22Rv1 (cell line): ENCODE results near the gene CSTF2T.

Experiments used
- ZFX ChIP-seq: fragments of 450-650 bp; IDR thresholded peaks from 2 replicates; pipeline ENCODE4 v1.6.1; 2017; ENCODE audit warnings: antibody characterized with exemption, borderline replicate concordance
- TF ChIP-seq, protein P1 (sequence below): fragments of 450-650 bp; IDR thresholded peaks from 2 replicates; pipeline ENCODE4 v1.5.1; 2017; ENCODE audit warnings: mild to moderate bottlenecking

DNA sequence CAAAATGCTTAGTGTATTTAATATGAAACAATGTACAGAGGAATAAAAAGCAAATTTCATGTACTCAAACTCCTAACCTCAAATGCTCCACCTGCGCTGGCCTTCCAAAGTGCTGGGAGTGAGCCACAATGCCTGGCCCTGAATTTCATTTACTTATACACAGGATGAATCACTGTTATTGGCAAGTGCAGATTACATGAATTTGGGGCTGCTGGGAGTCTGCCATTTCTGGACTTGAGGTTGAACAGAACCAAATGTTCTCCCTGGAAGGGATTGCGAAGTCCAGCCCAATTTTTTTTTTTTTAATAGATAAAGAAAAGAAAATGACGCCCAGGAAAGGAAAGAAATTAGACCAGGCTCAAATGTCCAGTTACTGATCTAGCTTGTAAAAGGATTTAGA lies 6.8 kb upstream of the CSTF2T start:
- TF ChIP-seq, protein P1, sequence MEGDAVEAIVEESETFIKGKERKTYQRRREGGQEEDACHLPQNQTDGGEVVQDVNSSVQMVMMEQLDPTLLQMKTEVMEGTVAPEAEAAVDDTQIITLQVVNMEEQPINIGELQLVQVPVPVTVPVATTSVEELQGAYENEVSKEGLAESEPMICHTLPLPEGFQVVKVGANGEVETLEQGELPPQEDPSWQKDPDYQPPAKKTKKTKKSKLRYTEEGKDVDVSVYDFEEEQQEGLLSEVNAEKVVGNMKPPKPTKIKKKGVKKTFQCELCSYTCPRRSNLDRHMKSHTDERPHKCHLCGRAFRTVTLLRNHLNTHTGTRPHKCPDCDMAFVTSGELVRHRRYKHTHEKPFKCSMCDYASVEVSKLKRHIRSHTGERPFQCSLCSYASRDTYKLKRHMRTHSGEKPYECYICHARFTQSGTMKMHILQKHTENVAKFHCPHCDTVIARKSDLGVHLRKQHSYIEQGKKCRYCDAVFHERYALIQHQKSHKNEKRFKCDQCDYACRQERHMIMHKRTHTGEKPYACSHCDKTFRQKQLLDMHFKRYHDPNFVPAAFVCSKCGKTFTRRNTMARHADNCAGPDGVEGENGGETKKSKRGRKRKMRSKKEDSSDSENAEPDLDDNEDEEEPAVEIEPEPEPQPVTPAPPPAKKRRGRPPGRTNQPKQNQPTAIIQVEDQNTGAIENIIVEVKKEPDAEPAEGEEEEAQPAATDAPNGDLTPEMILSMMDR = no peak
- no peak for TF ChIP-seq ZFX
